Fibroblast of peridontal ligament (primary cell): ENCODE data around the gene GPR3.
A peak's percentile ranks its signal among the peaks of the same experiment; 100 is the strongest.

ENCODE experiments used
- DNase-seq: peaks from one replicate; pipeline ENCODE4 v3.0.0-alpha.2; 2010; ENCODE audit errors: extremely low read depth

The GPR3 gene

DNA sequence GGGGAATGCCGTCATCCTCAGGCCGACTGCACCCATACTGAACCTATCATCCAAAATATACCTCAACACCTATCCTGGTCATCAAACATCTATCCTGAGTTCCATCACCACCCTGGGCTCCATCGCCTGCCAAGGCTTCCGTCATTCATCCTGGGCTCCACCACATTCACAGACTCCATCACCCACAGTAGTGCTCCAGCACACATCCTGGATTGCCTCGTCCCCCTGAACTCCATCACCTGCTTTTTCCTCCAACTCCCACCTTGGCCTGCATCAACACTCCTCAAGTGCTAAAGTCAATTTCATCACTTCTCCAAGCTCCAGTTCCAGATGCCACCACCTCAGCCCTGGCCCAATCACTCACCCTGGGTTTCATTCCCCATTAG lies 33.5 kb upstream of the GPR3 start:
- DNase-seq, result no peak

DNA sequence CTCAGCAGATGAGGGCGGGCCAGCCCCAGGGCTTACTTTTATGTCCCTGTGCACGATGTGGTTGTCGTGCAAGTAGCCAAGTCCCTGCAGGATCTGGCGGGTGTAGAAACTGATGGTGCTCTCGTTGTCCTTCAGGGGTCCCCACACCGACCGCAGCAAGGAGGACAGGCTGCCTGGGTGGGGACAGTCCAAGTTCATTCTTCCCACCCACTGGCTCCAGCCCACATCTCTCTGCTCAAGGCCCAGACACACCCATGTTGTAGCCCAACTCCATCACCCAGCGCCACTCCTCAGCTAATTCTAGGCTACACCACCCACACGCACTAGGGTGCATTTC lies 32.6 kb upstream of the GPR3 start:
- no peak for DNase-seq

DNA sequence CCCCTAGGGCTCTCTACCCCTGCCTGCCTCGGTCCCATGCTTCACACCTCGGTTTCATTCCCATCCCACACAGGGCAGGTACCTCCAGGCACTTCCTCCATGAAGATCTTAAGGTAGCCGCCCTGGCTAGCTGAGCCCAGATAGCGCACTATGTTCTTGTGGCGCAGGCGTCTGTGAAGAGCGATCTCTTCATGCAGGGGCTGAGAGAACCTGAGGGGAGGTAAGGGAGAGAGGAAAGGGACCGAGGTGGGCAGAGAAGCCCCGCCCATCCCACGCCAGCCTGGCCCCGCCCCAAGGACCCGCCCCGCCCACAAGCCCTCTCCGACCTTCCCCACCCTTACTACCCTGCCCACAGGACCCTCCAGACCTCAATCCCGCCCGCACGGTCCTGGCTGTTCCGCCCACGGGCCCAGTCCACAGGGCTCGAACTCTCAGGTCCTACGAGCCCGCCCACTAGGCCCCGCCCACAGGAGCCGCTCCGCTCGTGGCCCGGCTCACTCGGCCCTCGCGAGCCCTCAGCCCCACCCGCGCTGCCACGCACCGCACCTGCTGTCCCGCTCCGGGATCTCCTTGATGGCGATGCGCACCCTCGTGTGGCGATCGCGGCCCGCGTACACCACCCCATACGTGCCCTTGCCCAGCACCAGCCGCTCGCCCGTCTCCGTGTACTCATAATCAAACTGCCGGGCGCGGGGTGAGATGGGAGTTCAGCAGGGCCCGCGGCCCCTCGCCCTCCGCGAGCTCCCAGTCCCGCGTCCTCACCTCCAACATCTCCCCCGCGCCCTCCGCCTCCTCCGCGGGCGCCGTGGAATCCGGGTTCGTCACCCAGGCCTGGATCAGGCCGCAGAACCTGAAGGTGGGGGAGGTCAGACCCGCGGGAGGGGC lies 32.0 kb upstream of the GPR3 start:
- no peak for DNase-seq

DNA sequence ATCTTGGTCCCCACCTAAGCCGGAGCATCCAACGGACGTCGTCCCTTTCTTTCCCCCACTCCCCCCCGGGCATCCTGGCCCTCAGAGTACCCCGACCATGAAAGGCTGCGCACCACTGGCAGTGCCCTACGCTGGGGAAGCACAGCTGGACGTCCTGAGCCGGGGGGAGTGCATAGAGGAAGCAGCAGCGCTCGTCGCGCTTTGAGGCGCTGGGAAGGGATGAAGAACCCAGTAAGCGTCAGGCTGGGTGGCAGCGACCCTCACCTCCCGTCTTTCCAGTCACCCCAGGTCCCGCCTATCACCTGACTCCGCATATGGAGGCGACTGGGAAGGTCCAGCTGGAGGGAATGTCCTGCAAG lies 31.4 kb upstream of the GPR3 start:
- no peak for DNase-seq

DNA sequence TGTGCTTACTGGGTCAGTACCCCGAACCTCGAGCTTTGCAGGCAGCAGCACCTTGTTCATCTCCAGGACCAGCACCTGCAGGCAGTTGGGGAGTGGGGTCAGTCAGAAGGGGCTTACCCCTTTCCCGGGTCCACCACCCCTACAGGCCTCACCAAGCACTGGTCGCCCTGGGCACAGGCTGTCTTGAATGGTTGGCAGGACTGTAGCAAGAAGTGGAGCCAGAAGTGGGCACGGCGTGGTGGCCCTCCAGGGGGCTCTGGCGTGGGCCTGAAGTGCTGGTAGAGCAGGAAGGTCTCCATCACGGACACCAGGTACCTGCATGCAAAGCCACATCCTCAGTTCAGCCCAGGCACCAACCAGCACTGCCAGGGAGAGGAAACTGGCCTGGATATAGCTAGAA lies 30.9 kb upstream of the GPR3 start:
- DNase-seq, result no peak

DNA sequence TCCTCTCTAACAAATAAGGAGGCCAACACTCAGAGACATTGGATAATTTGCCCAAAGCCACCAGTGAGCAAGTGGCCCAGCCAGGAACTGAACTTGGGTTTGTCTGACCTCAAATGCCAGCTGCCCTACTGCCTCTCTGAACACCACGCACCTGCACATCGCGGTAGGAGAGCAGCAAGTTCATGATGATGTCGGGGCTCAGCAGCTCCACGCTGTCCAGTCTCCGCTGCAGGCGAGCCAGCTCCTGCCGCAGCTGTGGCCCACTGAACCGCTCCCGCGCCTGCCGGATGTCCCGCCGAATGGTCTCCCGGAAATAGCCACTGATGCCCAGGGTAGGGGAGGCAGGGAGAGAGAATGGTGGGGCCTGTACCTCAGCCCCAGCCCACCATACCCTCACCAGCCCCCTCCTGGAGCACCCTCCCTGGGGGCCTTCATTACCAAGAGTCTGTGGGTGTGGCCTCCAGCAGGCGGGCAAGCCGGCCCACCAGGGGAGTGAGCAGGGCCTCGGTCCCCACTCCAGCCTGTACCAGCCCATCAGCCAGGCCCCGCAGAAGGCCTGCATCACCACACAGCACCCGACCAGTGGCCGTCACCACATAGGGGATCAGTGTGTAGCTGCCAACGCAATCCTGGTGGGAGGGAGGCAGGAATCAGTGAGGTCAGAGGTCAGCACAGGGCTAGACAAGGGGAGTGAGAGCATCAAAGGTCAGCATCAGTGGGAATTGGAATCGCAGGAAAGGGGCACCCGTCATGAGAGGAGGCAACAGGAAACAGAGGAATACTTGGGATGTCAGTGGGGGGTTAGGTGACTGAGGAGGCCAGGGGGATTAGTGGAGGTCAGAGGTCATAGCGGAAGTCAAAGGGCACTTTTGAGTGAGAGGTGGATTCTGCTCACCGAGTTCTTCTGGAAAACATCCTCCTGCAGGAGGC lies 28.4 kb upstream of the GPR3 start:
- no peak for DNase-seq

DNA sequence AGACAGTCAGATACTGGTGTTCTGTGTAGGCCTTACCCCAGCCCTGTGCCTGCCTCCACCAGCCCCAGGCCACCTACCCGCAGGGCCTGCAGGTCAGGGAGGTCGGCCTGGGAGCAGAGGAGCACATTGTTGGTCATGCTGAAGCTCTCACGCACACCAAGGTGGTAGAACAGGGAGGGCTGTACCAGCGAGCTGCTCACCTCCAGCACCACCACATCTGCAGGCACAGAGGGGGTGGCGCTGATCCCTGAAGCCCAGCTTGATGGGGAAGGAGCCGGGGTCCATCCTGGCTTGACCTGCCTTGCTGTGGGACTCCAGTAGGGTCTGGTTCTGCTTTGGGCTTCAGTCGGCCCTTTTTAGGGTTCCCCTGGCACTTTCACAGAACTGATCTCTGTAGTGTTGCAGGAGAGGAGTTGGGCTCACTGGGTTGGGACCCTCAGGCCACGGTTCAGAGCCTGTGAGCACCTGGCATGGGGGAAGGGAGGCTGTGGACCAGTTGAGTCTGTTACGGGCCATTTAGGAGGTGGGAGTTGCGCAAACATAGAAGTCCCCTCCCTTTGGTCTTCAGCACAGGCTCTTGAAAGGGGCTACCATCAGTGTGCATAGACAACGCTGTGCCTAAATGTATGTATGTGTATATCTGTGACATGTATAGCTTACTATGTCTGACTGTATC lies 27.6 kb upstream of the GPR3 start:
- DNase-seq, result no peak

DNA sequence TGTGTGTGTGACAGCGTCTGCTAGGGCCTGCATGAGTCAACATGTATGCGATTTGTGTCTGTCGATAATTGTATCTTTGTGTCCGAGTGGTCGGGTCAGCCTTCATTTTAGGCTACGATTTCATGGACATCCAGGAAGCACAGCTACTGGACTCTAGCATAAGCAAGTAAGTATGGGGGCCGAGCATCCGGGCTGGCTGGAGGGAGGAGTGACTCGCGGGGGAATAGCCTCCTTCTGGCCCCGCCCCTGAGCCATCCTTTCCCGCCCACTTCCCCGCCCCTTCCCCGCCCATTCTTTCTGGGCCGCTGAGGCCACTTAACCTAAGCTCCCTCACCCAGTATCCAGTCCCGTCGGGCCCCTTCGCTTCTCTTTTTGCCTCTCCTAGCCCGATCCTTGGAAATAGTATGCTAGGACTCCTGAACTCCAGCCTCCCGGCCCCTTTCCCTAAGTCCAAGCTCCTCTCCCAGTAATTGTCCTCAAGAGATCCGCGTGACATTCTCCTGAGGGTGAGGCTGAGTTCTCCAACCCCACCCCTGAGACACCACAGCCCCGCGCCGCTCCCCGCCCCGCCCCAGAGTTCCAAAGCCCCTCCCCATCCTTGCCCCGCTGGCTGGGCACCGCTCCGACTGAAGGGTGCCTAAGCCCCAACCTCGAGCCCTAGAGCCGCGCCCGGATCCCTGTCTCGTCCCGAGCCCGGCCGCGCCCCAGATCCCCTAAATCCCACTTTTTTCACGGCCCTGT lies 26.9 kb upstream of the GPR3 start:
- peak; percentile 88 for DNase-seq

DNA sequence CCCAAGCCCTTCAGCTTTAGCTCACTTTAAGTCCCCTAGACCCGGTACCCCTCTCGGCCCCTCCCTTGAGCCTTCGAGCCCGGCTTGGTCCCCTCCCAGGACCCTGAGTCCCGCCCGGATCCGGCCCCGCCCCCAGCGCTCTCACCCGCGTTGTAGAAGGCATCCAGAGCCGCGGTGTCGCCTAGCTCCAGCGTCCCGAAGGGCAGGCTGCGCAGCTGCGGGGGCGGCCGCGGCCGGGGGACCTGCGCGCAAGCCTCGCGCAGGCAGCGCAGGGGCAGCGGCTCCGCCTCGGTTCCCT lies 26.4 kb upstream of the GPR3 start:
- no peak for DNase-seq

DNA sequence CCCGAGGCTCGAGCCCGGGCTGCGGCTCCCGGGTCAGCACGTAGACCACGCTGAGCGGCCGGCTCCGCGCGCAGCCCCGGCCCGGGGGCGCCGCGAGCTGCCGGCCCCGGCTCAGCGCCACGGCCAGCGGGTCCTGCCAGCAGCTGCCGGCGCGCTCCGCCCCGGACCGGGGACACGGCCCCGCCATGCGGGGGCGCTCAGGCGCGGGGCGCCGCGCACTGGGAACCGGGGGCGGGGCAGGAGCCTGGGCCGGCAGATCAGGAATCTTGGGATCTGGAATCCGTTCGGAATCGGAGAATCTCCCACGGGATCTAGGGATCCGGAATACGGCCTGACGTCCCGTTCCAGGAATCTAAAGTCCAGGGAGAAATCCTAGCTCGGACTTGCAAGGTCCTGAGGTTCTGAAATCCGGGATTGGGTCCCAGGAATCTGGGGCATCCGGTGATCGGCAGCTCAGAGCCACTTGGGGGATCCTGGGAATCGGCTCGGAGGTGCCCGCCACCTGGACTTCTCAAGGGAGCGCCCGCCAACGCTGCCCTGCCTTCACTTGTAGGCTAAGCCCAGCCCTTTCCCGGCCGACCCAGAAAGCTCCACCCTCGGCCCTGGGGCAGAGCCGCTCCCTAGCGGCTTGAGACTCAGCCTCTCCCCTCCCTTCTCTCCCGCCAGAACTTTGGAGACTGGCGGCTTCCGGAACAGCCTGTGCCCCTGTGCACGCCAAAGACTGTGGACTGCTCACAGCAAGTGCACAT lies 25.8 kb upstream of the GPR3 start, which contains the start of gene MAP3K6:
Gene MAP3K6, minus strand, starts transcription at position 551 of the 749 bp plus-strand sequence. Its CDS starts 364 bp downstream, at position 187.
- DNase-seq, result peak; percentile 81

DNA sequence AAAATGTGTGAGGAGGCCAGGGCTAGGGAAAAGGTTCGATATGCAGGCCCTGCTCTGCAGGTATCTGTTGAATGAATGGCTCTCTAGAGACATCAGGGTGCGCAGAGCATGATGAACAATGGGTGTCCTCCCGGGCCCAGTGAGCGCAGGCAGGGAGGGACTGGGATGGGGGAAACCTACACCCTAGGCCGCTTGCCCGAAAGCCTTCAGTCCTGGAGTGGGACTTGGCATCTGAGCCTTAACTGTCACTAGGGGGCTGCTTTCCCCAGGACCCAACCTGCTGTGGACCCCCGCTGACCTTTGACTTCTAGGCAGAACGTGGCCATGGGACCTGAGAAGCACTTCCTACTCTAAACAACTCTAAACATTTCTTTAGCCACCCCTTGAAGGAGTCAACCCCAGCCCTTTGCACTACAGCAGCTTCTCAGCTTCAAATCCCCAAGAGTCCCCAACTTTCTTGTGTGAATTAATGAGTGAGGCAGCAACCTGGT lies 25.2 kb upstream of the GPR3 start:
- DNase-seq, result no peak

DNA sequence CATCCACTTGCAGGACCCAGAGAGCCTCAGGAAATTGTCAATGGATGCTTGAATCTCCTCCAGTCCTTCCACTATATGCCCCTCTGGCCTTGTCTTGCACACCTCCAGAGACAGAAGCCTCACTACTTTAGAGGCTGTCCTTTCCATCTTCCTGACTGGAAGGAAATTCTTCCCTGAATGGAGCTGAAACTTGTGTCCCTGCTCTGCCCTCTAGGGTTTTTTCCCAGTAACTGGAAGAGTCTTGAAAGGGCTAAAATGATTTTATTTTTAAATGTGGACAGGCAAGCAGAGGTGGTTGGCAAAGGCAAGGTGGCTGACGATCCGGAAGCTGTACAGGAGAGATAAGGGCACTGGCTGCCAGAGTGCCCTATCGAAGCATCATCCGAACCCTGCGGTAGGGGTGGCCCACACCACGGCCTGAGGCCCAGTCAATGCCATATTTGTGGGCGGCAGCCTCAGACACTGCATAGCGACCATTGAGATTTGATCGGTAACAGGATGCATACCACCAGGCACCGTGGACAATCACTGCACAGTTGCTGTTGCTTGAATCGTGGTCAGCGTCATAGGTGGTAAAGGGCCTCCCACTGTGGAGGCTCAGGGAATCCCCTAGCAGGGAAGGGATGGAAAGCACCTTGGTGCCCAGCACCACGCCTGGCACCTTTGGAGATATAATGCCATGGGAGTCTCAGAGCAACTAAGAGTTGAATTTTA lies 23.4 kb upstream of the GPR3 start:
- DNase-seq, result peak; percentile 57

DNA sequence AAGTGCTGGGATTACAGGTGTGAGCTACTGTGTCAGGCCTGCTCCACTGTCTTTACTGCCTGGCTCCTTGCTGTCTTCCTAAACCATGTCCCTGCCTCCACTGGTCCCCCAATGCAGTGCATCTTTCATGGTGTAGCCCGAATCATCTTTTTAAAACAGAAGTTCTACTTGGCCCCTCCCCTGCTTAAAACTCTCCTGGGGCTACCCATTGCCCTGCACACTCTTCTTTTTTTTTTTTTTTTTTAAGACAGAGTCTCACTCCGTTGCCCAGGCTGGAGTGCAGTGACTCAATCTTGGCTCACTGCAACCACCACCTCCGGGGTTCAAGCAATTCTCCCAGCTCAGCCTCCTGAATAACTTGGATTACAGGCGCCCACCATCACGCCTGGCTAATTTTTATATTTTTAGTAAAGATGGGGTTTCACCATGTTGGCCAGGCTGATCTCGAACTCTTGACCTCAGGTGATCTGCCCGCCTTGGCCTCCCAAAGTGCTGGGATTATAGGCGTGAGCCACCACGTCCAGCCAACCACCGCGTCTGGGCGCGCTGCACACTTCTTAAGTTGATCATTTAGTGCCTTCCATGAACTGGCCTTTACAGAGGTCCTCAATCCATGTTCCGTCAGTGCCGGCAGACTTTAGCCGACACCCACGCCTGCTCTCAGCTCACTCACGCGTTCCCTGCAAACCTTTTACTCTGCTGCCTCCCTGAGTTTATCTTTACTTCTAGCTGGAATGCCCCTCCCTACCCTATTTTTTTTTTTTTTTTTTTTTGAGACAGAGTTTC lies 20.2 kb upstream of the GPR3 start:
- no peak for DNase-seq

DNA sequence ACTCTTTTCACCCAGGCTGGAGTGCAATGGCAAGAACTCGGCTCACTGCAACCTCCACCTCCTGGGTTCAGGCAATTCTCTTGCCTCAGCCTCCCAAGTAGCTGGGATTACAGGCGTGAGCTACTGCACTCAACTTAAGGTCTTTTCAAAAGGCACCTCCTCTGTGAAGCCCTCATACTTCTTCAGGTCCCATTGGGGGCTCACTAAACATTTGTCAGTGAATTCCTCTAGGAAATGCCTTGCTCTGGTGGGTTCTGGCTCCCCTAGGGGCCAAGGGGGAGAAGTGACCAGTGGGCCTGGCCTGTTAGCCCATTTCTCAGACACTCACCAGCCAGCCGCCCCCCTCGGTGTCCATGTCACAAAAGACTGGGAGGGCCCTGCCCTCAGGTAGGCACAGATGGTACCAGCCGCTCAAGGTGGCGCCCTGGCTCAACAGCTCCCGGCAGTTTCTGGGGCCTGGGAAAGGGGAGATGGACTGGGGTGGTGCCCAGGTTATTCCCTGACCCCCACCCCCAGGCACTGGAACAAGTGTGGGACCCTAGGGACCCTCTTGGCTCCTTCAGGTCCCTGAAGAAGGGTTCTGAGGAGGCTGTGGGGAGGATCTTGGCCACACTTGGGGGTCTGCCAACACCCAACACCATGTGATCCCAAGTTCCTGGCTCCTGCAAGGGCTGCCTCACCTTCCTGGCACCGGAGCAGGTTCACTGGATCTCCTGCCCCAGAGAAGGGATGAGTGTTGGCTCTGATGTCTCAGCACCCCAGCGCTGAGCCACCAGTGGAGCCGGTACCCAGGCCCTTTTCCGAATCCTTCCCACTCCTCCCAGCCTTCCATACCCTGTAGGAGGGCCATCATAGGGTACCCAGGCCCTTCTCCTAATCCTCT lies 19.4 kb upstream of the GPR3 start:
- no peak for DNase-seq

DNA sequence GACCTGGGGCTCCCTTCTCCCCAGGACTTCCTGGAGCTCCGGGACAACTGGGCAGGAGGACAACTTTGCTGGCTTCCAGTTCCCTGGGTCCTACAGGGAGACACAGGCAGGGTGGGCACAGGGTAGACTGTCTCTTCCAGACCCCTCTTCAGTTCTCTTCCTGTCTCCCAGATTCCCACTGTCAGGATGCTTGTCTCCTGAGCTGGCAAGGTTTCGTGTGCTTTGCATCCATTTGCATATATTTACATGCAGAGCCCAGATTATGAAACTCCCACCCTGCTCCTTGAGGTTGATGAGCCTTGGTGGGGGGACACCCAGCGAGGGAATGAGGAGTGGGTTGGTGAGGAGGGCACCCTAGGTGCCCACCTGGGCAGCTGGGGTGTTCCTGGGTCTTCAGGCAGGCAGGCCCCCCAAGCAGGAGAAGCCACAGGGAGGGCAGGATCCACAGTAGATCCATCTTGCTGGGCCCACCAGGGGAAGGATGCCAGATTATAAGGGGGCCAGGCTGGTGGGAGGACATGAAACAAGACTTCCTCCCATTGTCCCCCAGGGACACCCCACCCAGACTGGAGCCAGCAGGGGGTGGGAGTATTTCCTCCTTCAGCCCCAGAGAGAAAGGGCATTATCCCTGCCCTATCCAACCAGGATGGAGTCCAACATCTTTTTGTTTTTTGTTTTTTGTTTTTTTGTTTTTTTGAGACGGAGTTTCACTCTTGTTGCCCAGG lies 17.9 kb upstream of the GPR3 start, which contains the start of gene FCN3:
Gene FCN3, minus strand, starts transcription at position 463 of the 725 bp plus-strand sequence. Its CDS starts 6 bp downstream, at position 457.
- no peak for DNase-seq

DNA sequence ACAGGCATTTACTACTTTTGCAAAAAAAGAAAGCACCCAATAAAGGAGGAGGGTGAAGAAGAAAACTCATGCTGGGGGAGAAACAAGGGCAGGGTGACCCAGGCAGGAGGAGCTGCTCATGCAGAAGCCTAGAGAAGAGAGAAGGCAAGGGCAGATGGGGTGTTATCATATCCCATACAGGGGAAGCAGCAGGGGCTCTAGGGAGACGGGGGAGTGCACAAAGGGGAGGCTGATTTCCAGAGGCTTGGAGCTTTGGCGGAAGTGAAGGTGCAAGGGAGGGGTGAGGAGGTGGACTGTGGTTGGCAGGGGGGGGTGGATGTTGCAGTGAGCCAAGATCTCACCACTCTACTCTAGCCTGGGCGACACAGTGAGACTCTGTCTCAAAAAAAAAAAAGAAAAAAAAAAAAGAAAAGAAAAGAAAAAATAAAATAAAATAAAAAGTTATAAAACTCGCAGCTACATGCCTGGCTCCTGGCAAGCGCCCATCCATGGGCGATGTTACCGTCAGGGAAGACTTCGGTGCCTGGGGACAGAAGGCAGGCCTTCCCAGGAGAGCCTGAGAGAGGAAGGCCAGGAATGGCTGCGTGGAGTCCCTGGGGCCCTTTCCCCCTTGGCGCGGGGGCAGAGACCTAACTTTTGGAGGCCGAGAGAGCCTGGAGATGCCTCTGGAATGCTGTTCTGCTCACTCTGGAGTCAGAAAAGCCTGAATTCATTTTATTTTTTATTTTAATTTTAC lies 14.5 kb upstream of the GPR3 start:
- no peak for DNase-seq

DNA sequence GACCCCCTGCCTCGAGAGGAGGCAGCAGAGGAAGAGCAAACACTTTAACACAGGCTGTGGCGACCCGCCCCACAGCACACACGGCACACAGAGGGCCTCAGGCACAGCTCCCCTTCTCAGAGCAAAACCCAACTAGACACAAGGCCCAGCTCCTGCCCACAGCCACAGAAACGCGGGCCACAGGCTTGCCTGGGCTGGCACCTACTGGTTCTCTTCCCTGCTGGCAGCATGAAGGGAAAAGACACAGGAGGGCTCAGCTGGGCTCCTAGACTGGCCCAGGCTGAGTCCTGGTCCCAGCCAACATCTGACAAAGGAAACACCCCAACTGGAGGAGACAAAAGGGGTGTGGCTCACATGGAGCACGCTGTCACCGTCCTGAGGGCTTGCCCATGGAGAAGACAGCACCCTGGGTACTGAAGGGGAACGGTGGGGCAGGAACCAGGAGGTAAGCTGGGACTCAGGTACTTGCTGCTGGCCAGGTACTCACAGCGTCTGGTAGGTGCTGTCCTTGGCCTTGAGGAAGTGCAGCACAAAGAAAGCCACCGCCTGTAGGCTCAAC lies 12.8 kb upstream of the GPR3 start:
- no peak for DNase-seq
